CD4-positive, alpha-beta T cell treated with Interleukin-17A for 1 hour (primary cell): Measurements from ENCODE around the gene PAX7.
"Not testable (repeated sequence)": the region's sequence is repeated elsewhere in the genome, so short reads cannot be mapped to it uniquely, and the experiment has no call there.

ENCODE experiments used
- DNase-seq: peaks from one replicate; pipeline ENCODE4 v3.0.0-alpha.2; 2020

PAX7 gene

GRCh38 chr1:18666317-18666920 is 35.8 kb downstream of the PAX7 start:
- no peak for DNase-seq

GRCh38 chr1:18667333-18667732 is 36.7 kb downstream of the PAX7 start:
- no peak for DNase-seq

GRCh38 chr1:18668046-18668445 is 37.4 kb downstream of the PAX7 start:
- no peak for DNase-seq

- no peak for DNase-seq
Measured at GRCh38 chr1:18668750-18669404, 38.2 kb downstream of the PAX7 start.

GRCh38 chr1:18670121-18670867 is 39.6 kb downstream of the PAX7 start:
- DNase-seq, result no peak

GRCh38 chr1:18670868-18671225 is 40.2 kb downstream of the PAX7 start:
- no peak for DNase-seq

- DNase-seq, result no peak
Measured at GRCh38 chr1:18673976-18674375, 43.3 kb downstream of the PAX7 start.

GRCh38 chr1:18676332-18676781 is 45.7 kb downstream of the PAX7 start:
- DNase-seq, result no peak

GRCh38 chr1:18681423-18681835 is 50.8 kb downstream of the PAX7 start:
- peak; percentile 22 for DNase-seq

- DNase-seq, result no peak
Measured at GRCh38 chr1:18682375-18682774, 51.7 kb downstream of the PAX7 start.

- DNase-seq, result no peak
Measured at GRCh38 chr1:18684303-18684702, 53.7 kb downstream of the PAX7 start.

GRCh38 chr1:18686540-18686939 is 55.9 kb downstream of the PAX7 start:
- DNase-seq, result no peak

- DNase-seq, result no peak
Measured at GRCh38 chr1:18687273-18687672, 56.6 kb downstream of the PAX7 start.

- no peak for DNase-seq
Measured at GRCh38 chr1:18691648-18692047, 61.0 kb downstream of the PAX7 start.

GRCh38 chr1:18693256-18694098 is 62.8 kb downstream of the PAX7 start:
- DNase-seq, result no peak

GRCh38 chr1:18694289-18694688 is 63.6 kb downstream of the PAX7 start:
- not testable (repeated sequence) for DNase-seq

GRCh38 chr1:18697541-18697940 is 66.9 kb downstream of the PAX7 start:
- no peak for DNase-seq

- no peak for DNase-seq
Measured at GRCh38 chr1:18700530-18700929, 69.9 kb downstream of the PAX7 start.

- DNase-seq, result no peak
Measured at GRCh38 chr1:18701183-18701582, 70.5 kb downstream of the PAX7 start.

- DNase-seq, result no peak
Measured at GRCh38 chr1:18703041-18703621, 72.5 kb downstream of the PAX7 start.

- no peak for DNase-seq
Measured at GRCh38 chr1:18705811-18706210, 75.2 kb downstream of the PAX7 start.

GRCh38 chr1:18707696-18708257 is 77.1 kb downstream of the PAX7 start:
- DNase-seq, result no peak

GRCh38 chr1:18710002-18710401 is 79.4 kb downstream of the PAX7 start:
- no peak for DNase-seq
